Endothelial cell of umbilical vein (primary cell): ENCODE results near the gene PPP6R1. TPM values are rescaled to one million over a fixed set of nuclear protein-coding genes. Genes with fewer than 3 reads are reported as not detected.

Source experiments
- BruUV-seq: library from RNA; stranded (reverse); fragments of 400-500 nt; replicated peaks from 2 replicates; lab custom pipeline; 2021; lab: Mats Ljungman, UMichigan
- CTCF ChIA-PET: fragments of 300-600, 350-600 bp; sonication (Branson Sonifier 250); formaldehyde crosslinking; loops from one replicate; lab custom pipeline; 2021; ENCODE audit warnings: antibody characterized with exemption, inconsistent platforms; lab: Charles Lee
- POLR2A ChIA-PET: fragments of 300-600, 350-600 bp; sonication (Branson Sonifier 250); formaldehyde crosslinking; loops from one replicate; lab custom pipeline; 2021; ENCODE audit warnings: antibody characterized with exemption, inconsistent platforms; lab: Charles Lee
- DNase-seq: peaks from one replicate; pipeline ENCODE4 v3.0.0-alpha.2; 2011; ENCODE audit warnings: low read depth, low spot score
- FAIRE-seq: peaks from 2 replicates; lab custom pipeline; 2011; peaks lifted over from hg19 to GRCh38; lab: Jason Lieb, UNC
- H2AFZ ChIP-seq: 2 replicates; pipeline ENCODE4 v1.6.0; 2012; ENCODE audit warnings: low read depth, low read length, control low read depth, inconsistent platforms
- H3K27ac ChIP-seq: 2 replicates; pipeline ENCODE4 v1.5.1; 2011; ENCODE audit warnings: low read depth, mild to moderate bottlenecking, control low read depth, low read length, moderate library complexity; ENCODE audit not compliant: insufficient read depth
- H3K27me3 ChIP-seq, 2 experiments: 2 replicates each; pipeline versions ENCODE4 v1.6.0 to v1.6.1; 2011; ENCODE audit warnings: low read length in 2 of 2, mixed read lengths in 1 of 2; ENCODE audit not compliant: control insufficient read depth in 2 of 2, insufficient read depth in 2 of 2
- H3K36me3 ChIP-seq, 2 experiments: 2 replicates in 1 of 2; 3 replicates in 1 of 2; pipeline ENCODE4 v1.5.1; 2011; ENCODE audit warnings: low read length in 2 of 2, mild to moderate bottlenecking in 1 of 2, moderate library complexity in 1 of 2; ENCODE audit not compliant: control insufficient read depth in 2 of 2, insufficient read depth in 2 of 2; ENCODE audit errors: extremely low read depth in 1 of 2
- H3K4me1 ChIP-seq: 3 replicates; pipeline ENCODE4 v1.5.1; 2011; ENCODE audit warnings: mild to moderate bottlenecking, low read length; ENCODE audit not compliant: control insufficient read depth, insufficient read depth; ENCODE audit errors: extremely low read depth
- H3K4me2 ChIP-seq: 2 replicates; pipeline ENCODE4 v1.6.1; 2011; ENCODE audit warnings: low read length, control low read depth, mixed read lengths; ENCODE audit not compliant: insufficient read depth
- H3K4me3 ChIP-seq, 3 experiments: fragments of 200-600 bp in 1 of 3; sonication (generic), shearing (Covaris generic) in 1 of 3; replicated peaks in 1 of 3; 2 replicates each; pipeline ENCODE4 v1.5.1; 2011 to 2016; ENCODE audit warnings: control low read depth in 3 of 3, low read length in 3 of 3, mild to moderate bottlenecking in 2 of 3, inconsistent platforms in 1 of 3, low read depth in 1 of 3, moderate library complexity in 1 of 3; ENCODE audit not compliant: insufficient read depth in 1 of 3
- H3K79me2 ChIP-seq: 2 replicates; pipeline ENCODE4 v1.6.0; 2012; ENCODE audit warnings: low read length, inconsistent platforms; ENCODE audit not compliant: control insufficient read depth, insufficient read depth
- H3K9ac ChIP-seq: replicated peaks from 2 replicates; pipeline ENCODE3; 2011; ENCODE audit warnings: low read length, control low read depth; ENCODE audit not compliant: insufficient read depth; ENCODE audit errors: extremely low read depth
- H3K9me1 ChIP-seq: replicated peaks from 3 replicates; pipeline ENCODE4 v1.6.0; 2011; ENCODE audit warnings: mild to moderate bottlenecking, low read length; ENCODE audit not compliant: control insufficient read depth, insufficient read depth; ENCODE audit errors: extremely low read depth
- H3K9me3 ChIP-seq: replicated peaks from 2 replicates; pipeline ENCODE4 v1.5.1; 2012; ENCODE audit warnings: low read length, inconsistent platforms; ENCODE audit not compliant: control insufficient read depth, insufficient read depth
- H4K20me1 ChIP-seq: replicated peaks from 2 replicates; pipeline ENCODE3; 2011; ENCODE audit warnings: mild to moderate bottlenecking, low read length; ENCODE audit not compliant: control insufficient read depth, insufficient read depth; ENCODE audit errors: extremely low read depth
- CTCF ChIP-seq, 2 donors: IDR thresholded peaks; 1 replicate in 1 of 2; 2 replicates in 1 of 2; pipeline ENCODE4 v1.5.1; 2011; ENCODE audit warnings: low read length in 2 of 2, mild to moderate bottlenecking in 2 of 2, moderate library complexity in 2 of 2, control low read depth in 1 of 2, inconsistent platforms in 1 of 2, low read depth in 1 of 2; ENCODE audit not compliant: insufficient read depth in 1 of 2; ENCODE audit errors: extremely low read depth in 1 of 2
- EZH2 ChIP-seq: IDR thresholded peaks from 2 replicates; pipeline ENCODE4 v1.6.1; 2012; ENCODE audit warnings: borderline replicate concordance, low read depth, mild to moderate bottlenecking, moderate library complexity, low read length, inconsistent platforms; ENCODE audit not compliant: severe bottlenecking
- FOS ChIP-seq: IDR thresholded peaks from 2 replicates; pipeline ENCODE4 v1.6.1; 2011; ENCODE audit warnings: mild to moderate bottlenecking, low read length, moderate library complexity, borderline replicate concordance; ENCODE audit not compliant: insufficient read depth
- GATA2 ChIP-seq: IDR thresholded peaks from 2 replicates; pipeline ENCODE4 v1.7.0; 2011; ENCODE audit warnings: low read depth, mild to moderate bottlenecking, moderate library complexity, mixed read lengths, low read length; ENCODE audit not compliant: insufficient read length, insufficient read depth
- JUN ChIP-seq: IDR thresholded peaks from 2 replicates; pipeline ENCODE4 v1.6.1; 2011; ENCODE audit warnings: borderline replicate concordance, low read depth; ENCODE audit not compliant: insufficient read length, insufficient read depth
- MAX ChIP-seq: IDR thresholded peaks from 2 replicates; pipeline ENCODE4 v1.6.1; 2011; ENCODE audit not compliant: insufficient read depth, insufficient read length
- MYC ChIP-seq: IDR thresholded peaks from one replicate; pipeline ENCODE4 v1.6.1; 2011; ENCODE audit warnings: mild to moderate bottlenecking, low read depth, low read length
- POLR2A ChIP-seq: IDR thresholded peaks from 2 replicates; pipeline ENCODE4 v1.6.1; 2012; ENCODE audit warnings: low read depth, mild to moderate bottlenecking, control low read depth, low read length
- POLR2AphosphoS5 ChIP-seq: IDR thresholded peaks from 2 replicates; pipeline ENCODE4 v1.6.1; 2012; ENCODE audit warnings: low read depth, mild to moderate bottlenecking, control low read depth, low read length, moderate library complexity; ENCODE audit not compliant: insufficient read depth
- dilution Hi-C: fragments of 300-500 bp; cut with MboI; formaldehyde crosslinking; loops from one replicate; pipeline ENCODE4 v1.15.0; 2019; ENCODE audit warnings: low sequenced_read_pairs; ENCODE audit not compliant: extremely low pct_ligation_motif_present
- intact Hi-C: fragments of 100-400 bp; cut with micrococcal nuclease; formaldehyde crosslinking; loops from one replicate; pipeline ENCODE4 v1.10.0; 2022
- polyA plus RNA-seq, 4 experiments: library from polyadenylated mRNA; depleted of rRNA in 3 of 4; stranded (reverse) in 3 of 4; unstranded in 1 of 4; fragments of >200 nt; gene quantifications; 2 replicates each; pipeline versions ENCODE4 v1.2.1 to v1.2.3, GENCODE V29; 2011 to 2012; ENCODE audit warnings: missing spikeins in 1 of 4
- total RNA-seq: library from RNA; stranded (reverse); gene quantifications from 2 replicates; pipeline ENCODE4 v1.2.3, GENCODE V29; 2021

The PPP6R1 gene
- total and polyA plus RNA-seq, 2 donors (not counting 3 experiments of a cell fraction or from before 2014, with no cell fraction given) = 35.7 to 71.8 TPM

- FAIRE-seq = peak; percentile 80
- intact Hi-C loops = no loop called here
- Histone ChIP-seq H3K4me1 (peaks cover 24% of the 10 kb centered on the region), H3K4me2 (no peak overlapping the region), H3K4me3 (no peak overlapping the region), H3K27me3 (no peaks in the 10 kb centered on the region), H3K9ac (no peak overlapping the region), H3K9me3 (no peaks in the 10 kb centered on the region), H3K27ac (peak overlapping the region; percentile 49), H2AFZ (peak overlapping the region; percentile 8), H3K79me2 (no peaks in the 10 kb centered on the region), H3K36me3 (no peaks in the 10 kb centered on the region), H4K20me1 (no peaks in the 10 kb centered on the region), H3K9me1 (no peaks in the 10 kb centered on the region)
- CTCF ChIA-PET = no interaction called here
- no peak for TF ChIP-seq MAX
- no peak for TF ChIP-seq MYC
- TF ChIP-seq CTCF (IDR thresholded peaks at IDR 0.05; ENCODE audit: extremely low read depth in 1 of 2, insufficient read depth in 1 of 2, low read depth in 1 of 2, low read length in 2 of 2) = no peak
- TF ChIP-seq POLR2AphosphoS5 = peak; percentile 49
- TF ChIP-seq GATA2 = no peak
- no peak for TF ChIP-seq POLR2A
- TF ChIP-seq EZH2 = no peak
- peak; percentile 71 for TF ChIP-seq FOS
- peak; percentile 62 for TF ChIP-seq JUN
- DNase-seq = peak; percentile 78
- dilution Hi-C loops = no loop called here
- POLR2A ChIA-PET = no interaction called here
- BruUV-seq = no TSS peak
These were observed 48.9 kb downstream of the PPP6R1 start for GRCh38 chr19:55209693-55210472.
